GM21526 (cell line): ENCODE results near the gene GRK1.

ENCODE experiments used
- ATAC-seq: cut with Tn5 transposase; IDR thresholded peaks from one replicate; pipeline ENCODE4 v1.9.1; 2021; ENCODE audit warnings: moderate library complexity; ENCODE audit not compliant: unreplicated experiment, low FRiP score

Gene GRK1

DNA sequence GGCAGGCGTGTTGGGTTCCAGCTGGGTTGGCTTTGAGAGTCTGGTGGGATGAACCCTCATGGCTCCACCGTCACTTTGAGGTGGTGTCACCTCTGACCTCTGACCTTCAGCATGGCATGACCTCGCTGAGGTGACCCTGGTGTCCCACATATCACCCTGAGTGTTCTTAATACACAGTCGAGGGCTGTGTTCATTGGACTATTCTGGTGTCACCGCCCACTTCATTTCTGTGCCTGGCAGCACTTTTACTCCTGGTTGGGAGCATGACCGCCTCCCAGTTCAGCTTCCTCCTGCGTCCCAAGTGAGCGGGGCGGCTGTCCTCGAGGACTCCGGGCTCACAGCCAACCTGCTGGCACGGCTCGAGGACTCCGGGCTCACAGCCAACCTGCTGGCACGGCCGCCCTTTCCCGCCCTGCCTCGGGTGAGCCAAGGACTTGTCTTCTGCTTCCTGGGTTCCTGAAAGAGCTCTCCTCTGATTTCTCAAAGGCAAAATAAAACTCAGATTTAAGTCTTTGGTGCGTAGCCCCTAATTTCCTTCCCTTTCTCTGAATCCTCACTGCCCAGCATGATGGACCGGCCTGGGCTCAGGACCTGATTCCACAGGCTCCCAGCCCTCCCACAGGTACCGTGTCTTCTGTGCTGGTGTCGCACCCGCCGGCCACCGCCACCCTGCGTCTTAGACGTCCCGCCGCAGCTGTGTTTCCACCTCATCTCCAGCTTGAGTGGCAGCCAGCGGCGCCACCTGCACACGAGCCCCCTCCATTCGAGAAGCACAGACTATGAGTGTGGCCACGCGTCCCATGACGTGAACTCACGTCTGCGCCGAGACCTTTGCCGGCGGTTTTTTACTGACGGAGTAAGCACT lies 19.4 kb upstream of the GRK1 start:
- no peak for ATAC-seq

DNA sequence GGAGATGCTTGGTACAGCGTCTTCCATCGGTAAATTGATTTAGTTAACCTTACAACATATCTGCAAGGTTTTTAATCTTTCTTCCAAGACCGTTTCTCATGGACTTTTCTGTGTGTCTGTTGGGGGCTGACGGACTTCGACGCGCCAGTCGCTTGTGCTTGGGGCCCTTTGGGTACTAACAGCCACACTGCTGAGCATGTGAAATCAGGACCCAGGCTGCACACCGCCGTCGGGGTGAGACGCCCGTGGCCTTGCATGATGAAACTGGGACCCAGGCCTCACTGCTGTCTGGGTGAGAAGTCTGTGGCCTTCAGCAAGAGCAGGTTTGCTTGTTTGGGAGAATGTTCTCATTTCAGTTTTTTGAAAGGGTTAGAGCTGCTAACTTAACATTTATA lies 18.8 kb upstream of the GRK1 start:
- ATAC-seq = no peak

DNA sequence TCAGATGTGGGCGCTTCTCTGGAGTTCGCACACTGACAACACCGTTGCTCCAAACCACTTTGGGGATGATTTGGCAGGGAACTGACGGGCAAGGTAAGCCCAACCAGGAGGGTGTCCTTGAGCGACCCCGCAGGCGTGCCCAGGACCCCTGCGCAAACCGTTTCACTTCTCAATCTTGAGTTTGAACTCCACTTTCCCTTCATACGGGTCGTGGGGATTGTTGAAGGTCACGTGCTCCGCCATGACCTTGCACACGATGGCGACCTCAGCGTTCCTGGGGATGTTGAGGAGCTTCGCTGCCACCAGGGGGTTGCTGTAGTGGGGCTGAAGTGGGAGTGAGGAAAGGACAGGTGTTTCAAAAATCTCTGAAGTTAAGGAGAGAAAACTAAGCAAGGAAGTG lies 17.8 kb upstream of the GRK1 start:
- ATAC-seq = no peak

DNA sequence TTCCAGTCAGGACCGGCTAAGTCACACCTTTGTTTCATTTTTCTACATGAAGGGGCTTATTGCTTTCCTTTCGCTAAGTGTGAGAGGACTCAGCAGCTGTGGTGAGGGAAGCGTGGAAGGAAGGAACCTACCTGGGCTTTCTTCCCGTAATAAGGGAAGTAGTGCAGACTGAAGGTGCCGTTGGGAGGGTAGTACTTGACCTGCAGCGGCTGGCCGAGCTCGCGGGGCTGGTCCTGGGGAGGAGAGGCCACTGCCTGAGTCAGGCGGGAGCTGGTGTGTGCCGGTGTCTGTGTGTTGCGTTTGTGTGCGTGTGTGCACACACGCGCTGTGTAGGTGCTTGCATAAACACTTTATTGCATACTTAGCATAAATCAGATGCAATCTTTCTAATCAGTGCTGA lies 16.7 kb upstream of the GRK1 start:
- no peak for ATAC-seq

DNA sequence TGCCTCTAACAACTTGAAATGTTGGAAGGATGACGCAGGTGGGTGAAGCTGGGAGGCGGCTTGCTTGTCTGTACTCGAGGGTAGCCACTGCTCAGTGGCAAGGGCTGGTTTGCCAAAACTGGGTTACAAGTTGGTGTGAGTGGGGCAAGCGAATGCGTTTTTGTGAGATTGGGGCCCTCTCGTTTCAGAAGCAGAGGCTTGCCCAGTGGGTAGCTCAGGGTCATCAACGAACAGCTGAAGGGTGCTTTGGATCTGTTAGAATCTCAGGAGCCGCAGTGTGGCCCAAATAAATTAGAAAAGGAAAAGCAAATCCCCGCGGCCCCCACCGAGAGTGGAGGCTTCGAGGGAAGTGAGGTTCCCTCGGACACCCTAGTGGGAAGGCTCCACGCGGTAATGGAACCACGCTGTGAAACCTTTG lies 16.3 kb upstream of the GRK1 start:
- no peak for ATAC-seq

DNA sequence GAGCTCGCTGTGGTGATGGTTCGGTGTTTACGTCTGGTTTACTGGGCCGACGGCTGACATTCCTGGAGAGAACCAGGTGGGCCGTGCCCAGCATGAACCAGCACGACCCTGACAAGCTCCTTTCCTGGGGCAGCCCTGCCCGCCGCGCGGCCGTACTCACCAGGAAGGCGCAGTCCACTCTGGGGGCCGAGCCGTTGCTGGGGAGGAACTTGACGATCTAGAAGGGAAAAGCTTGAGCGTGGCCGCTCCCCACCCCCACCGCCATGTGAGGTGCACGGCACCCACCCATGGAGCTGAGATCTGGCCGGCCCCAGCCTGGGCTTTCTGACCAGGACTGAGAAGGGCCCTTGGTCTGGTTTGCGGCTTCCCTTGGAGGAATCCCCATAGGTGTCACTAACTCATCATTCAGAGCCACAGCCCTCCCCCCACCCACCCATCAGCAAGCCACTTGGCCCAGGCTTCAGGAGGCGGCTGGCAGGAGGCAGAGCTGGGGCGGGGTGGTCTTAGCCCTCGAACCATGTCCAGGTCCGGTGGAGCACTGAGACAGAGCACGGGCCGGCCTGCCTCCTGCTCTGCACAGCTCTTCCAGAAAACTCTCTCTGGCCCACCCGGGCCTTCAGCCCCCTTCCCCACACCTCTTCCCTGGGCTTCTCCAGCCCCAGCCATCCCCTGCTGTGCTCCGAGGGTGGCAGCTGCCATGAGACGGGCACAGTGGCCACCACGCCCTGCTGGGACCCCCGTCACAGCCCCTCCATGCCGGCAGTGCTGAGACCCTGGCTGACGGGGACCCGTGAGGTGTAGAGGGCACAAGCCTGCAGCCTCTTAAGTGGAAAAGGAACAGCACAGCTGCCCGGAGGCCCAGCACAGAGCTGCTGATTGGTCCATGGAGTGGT lies 15.3 kb upstream of the GRK1 start:
- no peak for ATAC-seq

DNA sequence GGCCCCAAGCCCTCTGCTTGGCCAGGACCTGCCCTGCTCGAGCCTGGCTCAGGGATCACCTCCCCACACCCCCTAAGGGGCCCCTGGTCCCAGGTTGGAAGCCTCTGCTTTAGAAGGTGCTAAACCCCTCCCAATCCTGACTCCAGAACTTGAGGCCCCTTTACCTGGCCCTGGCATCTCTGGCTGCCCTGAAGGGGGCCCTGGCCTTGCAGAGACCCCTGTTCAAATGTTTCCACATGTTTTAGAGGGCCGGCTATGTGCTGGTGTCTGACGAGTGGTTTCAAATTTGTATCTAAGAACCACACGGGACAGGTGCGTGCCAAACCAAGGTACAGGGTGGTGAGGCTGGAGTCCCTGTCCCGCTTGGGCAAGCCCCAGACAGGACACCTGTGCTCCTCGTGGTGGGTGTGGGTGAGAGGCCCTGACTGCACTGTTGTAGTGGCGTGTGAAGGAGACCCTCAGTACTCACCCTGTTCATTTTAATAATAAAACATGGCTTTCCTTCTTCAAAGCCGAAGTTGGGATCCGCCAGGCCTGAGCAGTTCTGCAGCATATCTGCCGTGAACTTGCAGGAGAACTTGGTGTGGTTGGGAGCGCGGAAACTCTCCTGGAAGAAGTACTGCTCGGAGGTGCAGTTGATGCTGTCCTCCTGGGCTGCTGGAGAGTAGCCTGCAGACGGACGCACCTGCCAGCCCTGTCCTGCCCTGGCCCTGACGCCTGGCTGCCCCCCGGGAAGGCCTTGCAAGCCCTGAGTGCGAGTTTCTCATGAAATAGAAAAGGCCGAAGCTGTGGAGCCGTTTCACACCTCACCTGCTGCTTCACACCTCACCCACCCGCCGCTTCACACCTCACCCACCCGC lies 14.4 kb upstream of the GRK1 start:
- ATAC-seq = no peak

DNA sequence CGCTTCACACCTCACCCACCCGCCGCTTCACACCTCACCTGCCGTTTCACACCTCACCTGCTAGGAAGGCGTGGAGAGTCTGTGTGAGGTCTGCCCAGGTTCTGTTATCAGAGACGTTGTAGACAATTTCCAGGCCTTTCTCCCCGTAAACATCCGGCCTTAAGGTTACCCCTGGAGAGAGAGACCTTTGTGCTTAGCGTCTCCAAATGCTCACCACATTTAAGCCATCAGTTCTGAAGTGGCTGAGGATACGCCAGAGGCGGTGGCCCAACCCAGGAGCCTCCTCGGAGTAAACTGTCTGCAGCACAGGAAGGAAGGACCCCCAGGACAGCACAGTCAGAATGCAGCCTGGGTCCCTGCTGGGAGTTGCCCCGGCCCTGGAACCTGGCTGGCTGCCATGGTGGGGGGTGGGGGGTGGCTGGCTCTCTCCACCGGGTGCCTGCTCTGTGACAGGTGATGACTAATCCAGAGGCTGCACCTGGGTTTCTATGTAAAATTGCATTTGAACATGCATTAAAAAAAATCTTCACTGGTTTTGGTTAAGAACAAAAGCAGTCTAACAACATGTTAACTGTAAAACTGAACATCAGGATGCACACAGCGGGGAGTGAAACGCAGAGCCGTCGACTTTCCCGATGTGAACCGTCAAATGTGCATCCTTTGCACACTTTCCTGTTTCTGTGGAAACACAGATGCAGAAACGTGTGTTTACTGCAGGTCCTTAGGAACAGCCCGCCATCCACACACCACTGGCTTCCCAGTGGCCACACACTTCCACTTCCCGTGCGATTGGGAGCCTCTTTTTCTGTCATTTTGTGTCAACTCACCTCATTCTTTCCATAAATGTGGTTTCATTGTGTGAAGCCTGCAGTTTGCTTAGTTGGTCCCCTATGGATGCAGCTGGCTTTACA lies 13.5 kb upstream of the GRK1 start:
- ATAC-seq = no peak

DNA sequence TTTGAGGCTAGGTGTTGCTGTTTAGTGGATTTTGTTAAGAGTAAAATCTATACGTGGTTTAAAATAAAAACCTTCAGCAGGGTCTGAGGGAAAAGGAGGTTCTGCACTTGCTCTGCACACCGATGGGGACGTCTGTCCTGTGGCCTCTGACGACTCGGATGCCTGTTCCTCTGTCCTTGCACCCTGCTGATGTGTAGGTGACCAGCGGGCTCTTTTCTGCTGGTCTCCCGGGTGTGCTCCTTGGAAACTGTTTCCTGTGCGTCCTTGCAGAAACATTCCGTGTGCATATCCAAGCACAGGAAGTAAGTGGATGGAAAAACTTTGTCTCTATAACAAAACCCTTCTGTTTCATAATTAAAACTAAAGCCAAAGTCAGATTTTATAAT lies 12.9 kb upstream of the GRK1 start:
- no peak for ATAC-seq

DNA sequence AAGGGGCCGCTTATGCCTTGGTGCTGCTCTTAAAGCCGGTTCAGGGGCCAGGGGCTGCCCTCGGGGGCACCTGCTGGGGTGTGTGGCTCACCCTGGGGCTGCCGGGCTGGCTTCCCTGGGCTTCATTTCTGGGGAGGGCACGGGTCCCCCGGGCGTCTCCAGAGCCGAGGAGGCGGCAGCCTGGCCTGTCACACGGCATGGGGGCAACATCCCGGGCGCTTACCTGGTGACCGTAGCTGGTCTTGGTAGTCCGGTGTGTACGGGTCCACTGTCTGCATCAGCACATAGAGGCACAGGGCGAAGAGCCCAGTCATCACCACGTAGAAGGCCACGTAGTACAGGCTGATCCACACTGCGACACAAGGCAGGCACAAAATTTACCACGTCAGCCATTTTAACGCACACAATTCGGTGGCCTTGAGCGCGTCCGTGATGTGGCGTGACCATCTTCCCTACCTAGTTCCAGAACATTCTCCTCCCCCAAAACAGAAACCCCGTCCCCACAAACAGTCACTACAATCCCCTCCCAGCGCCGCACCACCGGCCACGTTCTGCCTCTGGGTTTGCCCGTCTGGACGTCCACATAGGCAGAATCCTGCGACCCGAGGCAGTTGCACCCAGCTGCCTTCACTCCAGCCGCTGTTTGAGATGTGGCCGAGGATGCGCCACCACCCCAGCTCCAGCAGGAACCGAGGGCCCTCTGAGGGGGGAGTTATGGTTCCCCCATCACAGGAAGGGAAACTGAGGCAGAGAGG lies 12.3 kb upstream of the GRK1 start:
- no peak for ATAC-seq

DNA sequence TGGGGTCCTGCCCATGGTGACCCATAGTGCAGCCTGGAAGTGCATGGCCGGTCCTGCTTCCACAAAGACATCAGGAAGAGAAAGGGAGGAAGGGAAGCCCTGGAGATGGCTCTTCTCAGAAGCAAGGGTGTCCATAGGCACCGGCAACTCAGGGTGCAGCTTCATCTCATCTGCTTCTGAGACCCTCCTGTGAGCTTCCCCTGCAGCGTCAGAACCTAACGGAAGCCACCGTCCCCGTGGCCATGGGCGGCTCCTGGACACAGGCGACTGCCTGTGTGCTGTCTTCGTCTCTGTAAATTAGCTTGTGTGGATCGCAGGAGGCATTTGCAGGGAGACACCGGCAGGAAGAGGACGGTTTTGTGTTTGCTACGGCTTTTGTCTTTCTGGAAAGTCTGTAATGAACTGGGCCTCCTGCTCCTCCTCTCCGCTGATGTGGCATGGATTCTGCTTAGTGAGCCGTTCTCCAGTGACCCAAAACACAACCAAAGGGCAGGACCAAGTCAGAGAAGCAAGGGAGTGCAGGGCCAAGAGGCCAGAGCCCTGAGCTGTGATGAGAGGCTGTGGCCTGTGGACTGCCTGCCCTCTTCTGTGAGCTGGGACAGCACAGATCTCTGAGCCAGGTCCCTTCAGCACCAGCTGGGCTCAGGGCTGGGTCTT lies 11.5 kb upstream of the GRK1 start:
- no peak for ATAC-seq

DNA sequence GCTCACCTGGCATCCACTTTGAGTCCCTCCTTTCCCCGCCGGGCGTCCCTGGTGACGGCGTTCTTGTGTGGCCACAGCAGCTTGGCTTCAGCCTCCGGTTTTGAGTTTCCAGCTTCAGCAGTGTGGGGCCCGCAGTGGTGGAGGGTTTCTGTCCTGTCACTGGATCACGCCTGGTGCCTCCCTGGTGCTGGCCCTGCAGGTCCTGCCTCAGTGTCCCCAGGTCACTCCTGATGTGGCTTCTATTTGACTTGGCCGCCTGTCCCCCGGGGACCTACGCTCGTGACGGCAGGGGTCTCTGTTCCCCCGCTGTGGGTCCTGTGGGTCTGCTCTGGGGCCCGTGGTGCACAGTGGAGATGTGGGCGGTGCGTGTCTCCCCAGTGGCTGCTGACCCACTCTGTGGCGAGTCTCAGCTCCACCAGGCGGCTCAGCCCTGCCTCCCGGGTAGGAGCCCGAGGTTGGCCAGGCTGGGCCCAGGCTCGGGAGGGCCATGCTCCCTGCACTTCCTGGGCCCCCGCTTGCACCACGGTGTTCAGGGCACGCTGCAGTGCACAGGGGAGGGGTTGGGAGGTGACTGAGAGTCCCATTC lies 10.9 kb upstream of the GRK1 start:
- ATAC-seq = no peak

DNA sequence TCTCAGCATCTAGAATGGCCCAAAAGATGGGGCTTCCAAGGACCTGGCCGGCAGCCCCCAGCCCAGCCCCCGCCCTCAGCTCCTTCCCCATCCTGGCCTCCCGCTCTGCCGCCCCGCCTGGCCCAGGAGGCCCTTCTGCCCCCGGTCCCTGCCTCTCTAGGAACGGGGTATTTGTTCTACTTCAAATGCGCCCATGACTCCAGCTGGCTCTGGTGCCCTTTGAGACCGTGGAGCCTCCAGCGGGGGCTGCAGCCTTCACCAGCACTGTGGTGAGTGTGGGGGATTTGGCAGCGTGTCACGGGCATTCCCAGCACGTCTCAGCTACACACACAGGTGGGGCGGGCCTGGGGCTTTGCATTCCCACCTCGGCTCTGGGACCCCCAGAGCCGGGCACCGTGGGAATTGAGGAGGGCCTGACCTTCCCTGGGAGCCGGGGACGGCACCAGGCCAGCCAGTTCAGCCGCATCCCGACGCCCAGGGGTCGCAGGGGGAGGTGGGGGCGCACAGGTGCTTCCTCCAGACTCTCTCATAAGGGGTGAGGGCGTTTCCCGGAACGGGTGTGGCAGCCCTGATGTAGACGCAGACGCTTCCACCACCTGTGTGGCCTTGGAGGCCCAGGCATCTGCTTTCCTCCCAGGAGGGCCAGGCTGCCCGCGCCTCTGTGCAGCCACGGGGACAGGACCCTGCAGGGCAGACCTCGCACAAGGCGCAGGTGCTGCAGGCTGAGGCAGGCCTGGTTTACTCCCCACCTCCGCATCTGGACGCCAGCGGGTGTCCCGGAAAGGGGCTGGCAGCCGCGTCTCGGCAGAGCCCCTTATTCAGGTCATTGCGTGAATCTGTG lies 10.0 kb upstream of the GRK1 start:
- no peak for ATAC-seq

DNA sequence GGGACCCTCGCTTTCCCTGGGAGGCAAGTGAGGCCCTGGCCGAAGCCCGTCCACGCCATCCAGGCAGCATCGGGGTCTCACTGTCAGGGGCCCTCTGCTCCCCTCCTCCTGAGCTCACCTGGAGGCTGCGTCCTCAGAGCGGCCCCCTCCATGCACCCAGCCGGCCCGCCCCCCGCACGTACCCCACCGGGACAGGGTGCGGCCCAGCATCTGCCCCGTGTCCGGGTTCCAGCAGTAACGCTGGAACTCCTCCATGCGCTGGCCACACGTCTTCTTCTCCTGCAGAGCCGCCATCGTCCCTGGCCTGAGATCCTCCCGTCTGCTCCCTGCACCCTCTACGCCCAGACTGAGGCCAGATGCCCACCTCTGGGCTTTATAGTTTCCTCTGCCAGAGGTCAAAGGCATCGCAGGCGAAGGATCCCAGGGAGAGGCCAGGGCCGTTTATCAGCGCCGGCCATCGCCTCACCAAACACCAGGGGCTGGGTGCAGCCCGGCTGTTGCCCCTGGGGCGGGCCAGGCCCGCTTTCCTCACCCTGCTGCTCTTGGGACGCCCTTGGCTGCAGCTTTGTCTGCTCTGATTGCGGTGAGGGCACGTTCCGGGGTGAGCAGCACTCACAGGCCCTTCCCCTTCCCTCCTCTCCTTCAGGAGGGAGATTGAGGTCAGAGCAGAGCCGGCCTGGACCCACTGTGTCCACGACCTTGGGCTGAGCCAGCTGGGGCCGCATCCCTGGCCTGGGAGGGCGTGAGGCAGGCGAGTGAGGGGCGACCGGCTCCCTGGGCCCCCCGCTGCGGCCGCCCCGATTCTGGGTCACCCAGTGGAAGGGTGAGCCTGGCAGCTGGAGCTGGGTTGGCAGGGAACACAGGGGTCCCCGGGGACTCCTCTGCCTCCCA lies 8.9 kb upstream of the GRK1 start, which contains the start of gene ATP4B:
Gene ATP4B, minus strand, starts transcription at position 348 of the 891 bp plus-strand sequence. Its CDS starts 54 bp downstream, at position 294.
- no peak for ATAC-seq

DNA sequence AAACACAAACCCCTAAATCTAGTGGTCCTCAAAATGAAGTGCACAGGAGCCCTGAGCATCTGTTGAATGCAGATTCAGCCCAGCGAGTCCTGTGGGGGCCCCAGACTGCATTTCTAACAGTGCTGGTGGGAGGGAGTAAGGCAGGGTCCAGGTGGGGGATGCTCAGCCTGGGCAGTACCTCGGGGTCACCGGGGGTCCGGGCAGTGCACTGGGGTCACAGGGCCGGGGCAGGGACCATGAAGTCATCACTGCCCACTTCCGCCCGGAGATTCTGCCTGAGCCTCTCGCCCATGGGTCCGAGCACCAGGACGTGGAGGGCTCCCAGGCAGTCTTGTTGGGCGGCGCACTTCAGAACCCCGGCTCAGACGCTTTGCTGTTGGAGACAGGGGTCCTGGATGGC lies 8.2 kb upstream of the GRK1 start:
- ATAC-seq = no peak

DNA sequence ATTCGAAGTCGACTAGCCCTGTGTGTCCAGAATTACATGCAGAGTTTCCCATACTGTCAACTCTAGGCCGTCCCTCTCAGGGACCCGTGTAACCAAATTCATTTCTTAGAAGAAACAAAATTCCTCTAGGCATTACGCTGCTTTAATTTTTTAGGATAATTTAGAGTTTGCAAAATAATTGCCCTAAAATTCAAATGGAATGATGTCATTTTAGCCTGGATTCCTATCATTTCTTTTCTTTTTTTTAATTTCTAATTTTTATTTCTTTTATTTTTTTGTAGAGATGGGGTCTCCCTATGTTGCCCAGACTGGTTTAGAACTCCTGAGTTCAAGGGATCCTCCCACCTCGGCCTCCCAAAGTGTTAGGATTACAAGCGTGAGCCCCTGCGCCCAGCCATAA lies 7.7 kb upstream of the GRK1 start:
- no peak for ATAC-seq
